SK-N-SH treated with all-trans-retinoic acid at 6 μM for 48 hours (cell line): ENCODE results near the gene PROM1.

Source experiments
- ATAC-seq: fragments of 200-7000 bp; cut with Tn5 transposase; 3 replicates; pipeline ENCODE4 v1.9.1; 2020; ENCODE audit warnings: mild to moderate bottlenecking, moderate library complexity
- ARNTL ChIP-seq: fragments of 450-650 bp; formaldehyde crosslinking; IDR thresholded peaks from 2 replicates; pipeline ENCODE4 v1.5.0; 2020; ENCODE audit warnings: low read depth, mild to moderate bottlenecking, moderate library complexity, borderline replicate concordance
- BACH2 ChIP-seq: fragments of 250-450 bp; sonication (Bioruptor Pico); IDR thresholded peaks from 2 replicates; pipeline ENCODE4 v1.9.0; 2021; ENCODE audit warnings: mild to moderate bottlenecking, borderline replicate concordance
- CSDC2 ChIP-seq: fragments of 250-450 bp; sonication (Bioruptor Pico); IDR thresholded peaks from 2 replicates; pipeline ENCODE4 v1.5.0; 2020; ENCODE audit warnings: mild to moderate bottlenecking, moderate library complexity
- ESRRG ChIP-seq: fragments of 250-450 bp; sonication (Bioruptor Pico); IDR thresholded peaks from 2 replicates; pipeline ENCODE4 v1.6.1; 2021; ENCODE audit warnings: mild to moderate bottlenecking
- GLIS3 ChIP-seq: fragments of 250-450 bp; sonication (Bioruptor Pico); IDR thresholded peaks from 2 replicates; pipeline ENCODE4 v1.5.0; 2020; ENCODE audit warnings: mild to moderate bottlenecking, moderate library complexity
- PPARA ChIP-seq: fragments of 250-450 bp; sonication (Bioruptor Pico); IDR thresholded peaks from 2 replicates; pipeline ENCODE4 v1.5.0; 2020; ENCODE audit warnings: mild to moderate bottlenecking, borderline replicate concordance
- RARB ChIP-seq: fragments of 250-450 bp; sonication (Bioruptor Pico); IDR thresholded peaks from 2 replicates; pipeline ENCODE4 v1.8.0; 2021; ENCODE audit warnings: mild to moderate bottlenecking, moderate library complexity
- SNAI2 ChIP-seq: fragments of 250-450 bp; sonication (Bioruptor Pico); IDR thresholded peaks from 2 replicates; pipeline ENCODE4 v1.5.0; 2020; ENCODE audit warnings: mild to moderate bottlenecking, moderate library complexity
- TCF4 ChIP-seq: fragments of 250-450 bp; sonication (Bioruptor Pico); IDR thresholded peaks from 2 replicates; pipeline ENCODE4 v1.8.0; 2021; ENCODE audit warnings: mild to moderate bottlenecking, moderate library complexity, borderline replicate concordance
- TOX ChIP-seq: fragments of 250-450 bp; sonication (Bioruptor Pico); IDR thresholded peaks from 2 replicates; pipeline ENCODE4 v1.8.0; 2021; ENCODE audit warnings: mild to moderate bottlenecking, moderate library complexity, borderline replicate concordance
- ZC3H10 ChIP-seq: fragments of 250-450 bp; sonication (Bioruptor Pico); IDR thresholded peaks from 2 replicates; pipeline ENCODE4 v1.5.1; 2021; ENCODE audit warnings: mild to moderate bottlenecking, moderate library complexity
- ZFP3 ChIP-seq: fragments of 250-450 bp; sonication (Bioruptor Pico); IDR thresholded peaks from 2 replicates; pipeline ENCODE4 v1.5.0; 2020; ENCODE audit warnings: mild to moderate bottlenecking, moderate library complexity
- ZFP30 ChIP-seq: fragments of 450-650 bp; formaldehyde crosslinking; IDR thresholded peaks from 2 replicates; pipeline ENCODE4 v1.5.0; 2022; ENCODE audit warnings: mild to moderate bottlenecking, moderate library complexity
- ZNF565 ChIP-seq: fragments of 450-650 bp; formaldehyde crosslinking; conservative IDR thresholded peaks from 2 replicates; pipeline ENCODE4 v1.5.0; 2020; ENCODE audit warnings: low read depth, mild to moderate bottlenecking, moderate library complexity
- ZNF8 ChIP-seq: fragments of 450-650 bp; formaldehyde crosslinking; IDR thresholded peaks from 2 replicates; pipeline ENCODE4 v1.5.0; 2020; ENCODE audit warnings: mild to moderate bottlenecking, moderate library complexity
- TF ChIP-seq, protein P1 (sequence below): fragments of 250-450 bp; sonication (Bioruptor Pico); IDR thresholded peaks from 2 replicates; pipeline ENCODE4 v1.5.0; 2020; ENCODE audit warnings: mild to moderate bottlenecking, moderate library complexity
- TF ChIP-seq, protein P2 (sequence below): fragments of 250-450 bp; sonication (Bioruptor Pico); IDR thresholded peaks from 2 replicates; pipeline ENCODE4 v1.5.1; 2021; ENCODE audit warnings: mild to moderate bottlenecking, moderate library complexity
- TF ChIP-seq, protein P3 (sequence below): fragments of 250-450 bp; sonication (Bioruptor Pico); IDR thresholded peaks from 2 replicates; pipeline ENCODE4 v1.5.1; 2020; ENCODE audit warnings: low read depth, mild to moderate bottlenecking, moderate library complexity
- TF ChIP-seq, protein P4 (sequence below): fragments of 250-450 bp; sonication (Bioruptor Pico); IDR thresholded peaks from 2 replicates; pipeline ENCODE4 v1.8.0; 2020; ENCODE audit warnings: mild to moderate bottlenecking, moderate library complexity, borderline replicate concordance
- TF ChIP-seq, protein P5 (sequence below): fragments of 250-450 bp; sonication (Bioruptor Pico); IDR thresholded peaks from 2 replicates; pipeline ENCODE4 v1.8.0; 2021; ENCODE audit warnings: low read depth, mild to moderate bottlenecking, moderate library complexity, borderline replicate concordance

PROM1 gene

DNA sequence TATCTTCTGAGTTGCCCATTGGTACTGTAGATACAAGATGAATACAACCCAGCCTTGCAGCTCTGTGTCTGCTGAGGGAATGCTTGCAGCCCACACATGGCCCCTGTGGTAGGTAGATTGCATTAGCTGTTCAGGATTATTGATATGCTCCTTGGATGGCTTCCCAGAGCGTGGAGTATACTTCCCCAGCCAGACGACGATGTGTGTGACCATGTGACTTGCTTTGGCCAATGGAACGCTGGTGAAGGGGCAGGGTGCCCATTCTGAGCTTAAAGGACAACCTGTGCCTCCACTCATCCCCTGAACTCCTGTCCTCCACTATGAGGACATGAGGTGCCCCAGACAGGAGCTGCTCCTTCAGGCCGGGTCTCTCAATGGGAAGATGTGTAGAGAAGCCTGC is 96.9 kb downstream of the PROM1 start:
- no peak for TF ChIP-seq TOX (CRISPR knock-in tag)
- no peak for TF ChIP-seq ZFP3 (CRISPR knock-in tag)
- TF ChIP-seq ZNF565 = no peak
- no peak for TF ChIP-seq ZFP30 (CRISPR knock-in tag)
- TF ChIP-seq, protein P1, sequence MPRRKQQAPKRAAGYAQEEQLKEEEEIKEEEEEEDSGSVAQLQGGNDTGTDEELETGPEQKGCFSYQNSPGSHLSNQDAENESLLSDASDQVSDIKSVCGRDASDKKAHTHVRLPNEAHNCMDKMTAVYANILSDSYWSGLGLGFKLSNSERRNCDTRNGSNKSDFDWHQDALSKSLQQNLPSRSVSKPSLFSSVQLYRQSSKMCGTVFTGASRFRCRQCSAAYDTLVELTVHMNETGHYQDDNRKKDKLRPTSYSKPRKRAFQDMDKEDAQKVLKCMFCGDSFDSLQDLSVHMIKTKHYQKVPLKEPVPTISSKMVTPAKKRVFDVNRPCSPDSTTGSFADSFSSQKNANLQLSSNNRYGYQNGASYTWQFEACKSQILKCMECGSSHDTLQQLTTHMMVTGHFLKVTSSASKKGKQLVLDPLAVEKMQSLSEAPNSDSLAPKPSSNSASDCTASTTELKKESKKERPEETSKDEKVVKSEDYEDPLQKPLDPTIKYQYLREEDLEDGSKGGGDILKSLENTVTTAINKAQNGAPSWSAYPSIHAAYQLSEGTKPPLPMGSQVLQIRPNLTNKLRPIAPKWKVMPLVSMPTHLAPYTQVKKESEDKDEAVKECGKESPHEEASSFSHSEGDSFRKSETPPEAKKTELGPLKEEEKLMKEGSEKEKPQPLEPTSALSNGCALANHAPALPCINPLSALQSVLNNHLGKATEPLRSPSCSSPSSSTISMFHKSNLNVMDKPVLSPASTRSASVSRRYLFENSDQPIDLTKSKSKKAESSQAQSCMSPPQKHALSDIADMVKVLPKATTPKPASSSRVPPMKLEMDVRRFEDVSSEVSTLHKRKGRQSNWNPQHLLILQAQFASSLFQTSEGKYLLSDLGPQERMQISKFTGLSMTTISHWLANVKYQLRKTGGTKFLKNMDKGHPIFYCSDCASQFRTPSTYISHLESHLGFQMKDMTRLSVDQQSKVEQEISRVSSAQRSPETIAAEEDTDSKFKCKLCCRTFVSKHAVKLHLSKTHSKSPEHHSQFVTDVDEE (CRISPR knock-in tag) = no peak
- no peak for TF ChIP-seq RARB
- no peak for TF ChIP-seq ARNTL (CRISPR knock-in tag)
- no peak for TF ChIP-seq CSDC2 (CRISPR knock-in tag)
- no peak for TF ChIP-seq GLIS3
- no peak for TF ChIP-seq TCF4
- no peak for TF ChIP-seq ESRRG (CRISPR knock-in tag)
- ATAC-seq = no peak

DNA sequence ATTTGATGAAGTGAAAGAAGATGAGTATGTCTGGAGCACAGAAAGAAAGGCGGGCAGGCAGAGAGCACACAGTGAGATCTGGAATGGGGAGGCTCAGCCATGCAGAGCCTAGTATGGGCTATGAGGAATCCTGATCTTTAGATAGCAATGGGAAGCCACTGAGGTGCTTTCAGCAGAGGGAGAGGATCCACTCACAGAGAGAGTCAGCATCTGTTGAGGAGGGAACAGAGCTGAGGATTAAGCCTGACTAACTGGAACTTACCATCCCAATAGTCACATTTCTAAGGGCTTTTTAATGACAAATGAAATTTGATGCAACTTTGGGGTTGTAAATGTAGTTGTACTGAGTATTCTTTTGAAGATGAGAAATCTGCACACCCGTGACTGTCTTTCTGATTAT is 100.2 kb downstream of the PROM1 start:
- no peak for ATAC-seq
- no peak for TF ChIP-seq PPARA (CRISPR knock-in tag)
- TF ChIP-seq, protein P2, sequence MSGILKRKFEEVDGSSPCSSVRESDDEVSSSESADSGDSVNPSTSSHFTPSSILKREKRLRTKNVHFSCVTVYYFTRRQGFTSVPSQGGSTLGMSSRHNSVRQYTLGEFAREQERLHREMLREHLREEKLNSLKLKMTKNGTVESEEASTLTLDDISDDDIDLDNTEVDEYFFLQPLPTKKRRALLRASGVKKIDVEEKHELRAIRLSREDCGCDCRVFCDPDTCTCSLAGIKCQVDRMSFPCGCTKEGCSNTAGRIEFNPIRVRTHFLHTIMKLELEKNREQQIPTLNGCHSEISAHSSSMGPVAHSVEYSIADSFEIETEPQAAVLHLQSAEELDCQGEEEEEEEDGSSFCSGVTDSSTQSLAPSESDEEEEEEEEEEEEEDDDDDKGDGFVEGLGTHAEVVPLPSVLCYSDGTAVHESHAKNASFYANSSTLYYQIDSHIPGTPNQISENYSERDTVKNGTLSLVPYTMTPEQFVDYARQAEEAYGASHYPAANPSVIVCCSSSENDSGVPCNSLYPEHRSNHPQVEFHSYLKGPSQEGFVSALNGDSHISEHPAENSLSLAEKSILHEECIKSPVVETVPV = no peak
- TF ChIP-seq RARB = no peak

DNA sequence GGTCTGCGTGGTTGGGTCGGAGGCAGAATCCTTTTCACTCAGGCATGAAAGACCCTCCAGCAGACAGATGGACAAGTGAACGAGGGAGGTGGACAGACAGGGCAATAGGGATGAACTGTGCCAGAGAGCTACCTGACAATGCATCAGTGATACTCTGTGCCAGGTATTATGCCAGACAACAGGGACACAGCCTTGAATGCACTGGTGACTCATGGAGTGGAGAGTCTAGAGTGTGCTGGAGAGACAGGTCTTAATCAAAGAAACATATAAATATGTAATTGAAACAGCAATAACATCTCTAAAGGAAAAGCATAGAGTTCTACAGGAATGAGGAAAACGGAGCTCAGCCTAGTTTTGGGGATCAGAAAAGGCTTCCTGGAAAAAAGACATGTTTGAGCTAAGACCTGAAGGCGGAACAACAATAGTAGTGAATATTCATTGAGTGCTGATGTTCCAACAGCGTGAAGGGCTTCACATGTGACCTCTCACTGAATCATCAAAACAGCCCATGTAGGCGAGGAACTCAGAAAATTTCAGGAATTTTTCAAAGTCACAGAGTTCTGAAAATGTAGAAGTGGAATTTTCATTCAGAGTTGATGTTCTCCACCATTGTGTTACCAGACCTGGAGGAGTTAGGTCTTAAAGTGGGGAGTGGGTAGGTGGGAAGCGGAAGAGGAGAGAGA is 100.8 kb downstream of the PROM1 start:
- no peak for ATAC-seq
- TF ChIP-seq, protein P3, sequence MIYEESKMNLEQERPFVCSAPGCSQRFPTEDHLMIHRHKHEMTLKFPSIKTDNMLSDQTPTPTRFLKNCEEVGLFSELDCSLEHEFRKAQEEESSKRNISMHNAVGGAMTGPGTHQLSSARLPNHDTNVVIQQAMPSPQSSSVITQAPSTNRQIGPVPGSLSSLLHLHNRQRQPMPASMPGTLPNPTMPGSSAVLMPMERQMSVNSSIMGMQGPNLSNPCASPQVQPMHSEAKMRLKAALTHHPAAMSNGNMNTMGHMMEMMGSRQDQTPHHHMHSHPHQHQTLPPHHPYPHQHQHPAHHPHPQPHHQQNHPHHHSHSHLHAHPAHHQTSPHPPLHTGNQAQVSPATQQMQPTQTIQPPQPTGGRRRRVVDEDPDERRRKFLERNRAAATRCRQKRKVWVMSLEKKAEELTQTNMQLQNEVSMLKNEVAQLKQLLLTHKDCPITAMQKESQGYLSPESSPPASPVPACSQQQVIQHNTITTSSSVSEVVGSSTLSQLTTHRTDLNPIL (CRISPR knock-in tag) = no peak
- TF ChIP-seq BACH2 (CRISPR knock-in tag) (no peak), RARB (no peak), SNAI2 (CRISPR knock-in tag) (no peak), ZFP30 (CRISPR knock-in tag) (no peak), ZNF8 (no peak), GLIS3 (no peak), ZFP3 (CRISPR knock-in tag) (no peak), ZNF565 (no peak), ARNTL (CRISPR knock-in tag) (no peak), TOX (CRISPR knock-in tag) (no peak), ZC3H10 (no peak), ESRRG (CRISPR knock-in tag) (no peak)
- TF ChIP-seq, protein P4, sequence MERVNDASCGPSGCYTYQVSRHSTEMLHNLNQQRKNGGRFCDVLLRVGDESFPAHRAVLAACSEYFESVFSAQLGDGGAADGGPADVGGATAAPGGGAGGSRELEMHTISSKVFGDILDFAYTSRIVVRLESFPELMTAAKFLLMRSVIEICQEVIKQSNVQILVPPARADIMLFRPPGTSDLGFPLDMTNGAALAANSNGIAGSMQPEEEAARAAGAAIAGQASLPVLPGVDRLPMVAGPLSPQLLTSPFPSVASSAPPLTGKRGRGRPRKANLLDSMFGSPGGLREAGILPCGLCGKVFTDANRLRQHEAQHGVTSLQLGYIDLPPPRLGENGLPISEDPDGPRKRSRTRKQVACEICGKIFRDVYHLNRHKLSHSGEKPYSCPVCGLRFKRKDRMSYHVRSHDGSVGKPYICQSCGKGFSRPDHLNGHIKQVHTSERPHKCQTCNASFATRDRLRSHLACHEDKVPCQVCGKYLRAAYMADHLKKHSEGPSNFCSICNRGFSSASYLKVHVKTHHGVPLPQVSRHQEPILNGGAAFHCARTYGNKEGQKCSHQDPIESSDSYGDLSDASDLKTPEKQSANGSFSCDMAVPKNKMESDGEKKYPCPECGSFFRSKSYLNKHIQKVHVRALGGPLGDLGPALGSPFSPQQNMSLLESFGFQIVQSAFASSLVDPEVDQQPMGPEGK (CRISPR knock-in tag) = no peak
- TF ChIP-seq, protein P1 (CRISPR knock-in tag) = no peak
- TF ChIP-seq, protein P5, sequence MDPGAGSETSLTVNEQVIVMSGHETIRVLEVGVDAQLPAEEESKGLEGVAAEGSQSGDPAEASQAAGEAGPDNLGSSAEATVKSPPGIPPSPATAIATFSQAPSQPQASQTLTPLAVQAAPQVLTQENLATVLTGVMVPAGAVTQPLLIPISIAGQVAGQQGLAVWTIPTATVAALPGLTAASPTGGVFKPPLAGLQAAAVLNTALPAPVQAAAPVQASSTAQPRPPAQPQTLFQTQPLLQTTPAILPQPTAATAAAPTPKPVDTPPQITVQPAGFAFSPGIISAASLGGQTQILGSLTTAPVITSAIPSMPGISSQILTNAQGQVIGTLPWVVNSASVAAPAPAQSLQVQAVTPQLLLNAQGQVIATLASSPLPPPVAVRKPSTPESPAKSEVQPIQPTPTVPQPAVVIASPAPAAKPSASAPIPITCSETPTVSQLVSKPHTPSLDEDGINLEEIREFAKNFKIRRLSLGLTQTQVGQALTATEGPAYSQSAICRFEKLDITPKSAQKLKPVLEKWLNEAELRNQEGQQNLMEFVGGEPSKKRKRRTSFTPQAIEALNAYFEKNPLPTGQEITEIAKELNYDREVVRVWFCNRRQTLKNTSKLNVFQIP (CRISPR knock-in tag) = no peak
- TF ChIP-seq, protein P2 = no peak
- TF ChIP-seq, all 23 proteins: peak for 0
